Duodenal mucosa (tissue), 2 donors: ENCODE results near the gene CARD8.
"Not testable (repeated sequence)": the region's sequence is repeated elsewhere in the genome, so short reads cannot be mapped to it uniquely, and the experiment has no call there.

Experiments used
- H3K27ac ChIP-seq: one replicate; pipeline ENCODE4 v1.7.0; 2013; ENCODE audit warnings: low read depth, low read length
- H3K27me3 ChIP-seq, 2 donors: one replicate each; pipeline ENCODE4 v1.7.0; 2013; ENCODE audit warnings: low read length in 2 of 2, control low read depth in 1 of 2; ENCODE audit not compliant: insufficient read depth in 2 of 2, control insufficient read depth in 1 of 2
- H3K36me3 ChIP-seq, 2 donors: one replicate each; pipeline ENCODE4 v1.7.0; 2013; ENCODE audit warnings: low read length in 2 of 2, control low read depth in 1 of 2; ENCODE audit not compliant: insufficient read depth in 2 of 2, control insufficient read depth in 1 of 2
- H3K4me1 ChIP-seq, 2 donors: one replicate each; pipeline ENCODE4 v1.7.0; 2013; ENCODE audit warnings: low read length in 2 of 2, control low read depth in 1 of 2; ENCODE audit not compliant: insufficient read depth in 2 of 2, control insufficient read depth in 1 of 2
- H3K4me3 ChIP-seq, 2 donors: one replicate each; pipeline ENCODE4 v1.7.0; 2013; ENCODE audit warnings: low read length in 2 of 2, low read depth in 1 of 2
- H3K9ac ChIP-seq, 2 donors: one replicate each; pipeline ENCODE4 v1.7.0; 2013; ENCODE audit warnings: low read length in 2 of 2, low read depth in 1 of 2
- H3K9me3 ChIP-seq, 2 donors: one replicate each; pipeline ENCODE4 v1.7.0; 2013; ENCODE audit warnings: low read length in 2 of 2, control low read depth in 1 of 2; ENCODE audit not compliant: control insufficient read depth in 1 of 2

CARD8 gene

GRCh38 chr19:48247212-48247611 is 8.5 kb downstream of the CARD8 start:
- Histone ChIP-seq H3K4me3 (no peak overlapping the region), H3K9ac (no peak overlapping the region), H3K27me3 (no peaks in the 10 kb centered on the region), H3K4me1 (peaks cover 0 to 10% of the 10 kb centered on the region in 2 donors), H3K9me3 (no peaks in the 10 kb centered on the region), H3K36me3 (peaks cover 9 to 21% of the 10 kb centered on the region in 2 donors), H3K27ac (no peak overlapping the region)

- Histone ChIP-seq H3K9ac (no peak overlapping the region), H3K27ac (no peak overlapping the region), H3K4me3 (no peak overlapping the region), H3K9me3 (no peaks in the 10 kb centered on the region), H3K36me3 (peaks cover 9 to 21% of the 10 kb centered on the region in 2 donors), H3K4me1 (peaks cover 0 to 10% of the 10 kb centered on the region in 2 donors), H3K27me3 (no peaks in the 10 kb centered on the region)
Observed at GRCh38 chr19:48246101-48246500, 9.6 kb downstream of the CARD8 start.

DNA sequence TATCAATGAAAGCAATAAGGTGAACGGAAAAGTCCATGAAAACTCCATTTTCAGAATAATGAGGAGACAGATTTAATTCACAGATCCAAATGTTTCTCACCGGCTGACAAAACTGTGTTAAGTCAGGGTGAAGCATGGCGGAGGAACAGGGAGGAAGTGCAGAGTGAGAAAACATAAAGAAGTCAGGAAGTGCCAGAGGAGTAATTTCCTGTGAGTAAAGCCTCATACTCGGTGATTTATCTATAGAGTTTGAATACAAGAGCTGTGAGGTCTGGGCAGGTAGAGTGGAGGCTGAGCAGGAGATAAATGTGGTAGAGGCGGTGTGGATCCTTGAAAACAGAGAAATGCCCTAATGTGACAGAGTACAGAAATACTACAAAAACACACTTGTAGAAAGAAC is 11.4 kb downstream of the CARD8 start:
- H3K9me3 ChIP-seq, result no peaks in the 10 kb centered on the region
- peaks cover 0 to 3% of the 10 kb centered on the region in 2 donors for H3K4me1 ChIP-seq
- peaks cover 14 to 22% of the 10 kb centered on the region in 2 donors for H3K36me3 ChIP-seq
- H3K9ac ChIP-seq, result no peak overlapping the region
- no peak overlapping the region for H3K4me3 ChIP-seq
- H3K27ac ChIP-seq, result no peak overlapping the region
- H3K27me3 ChIP-seq, result no peaks in the 10 kb centered on the region

- H3K9me3 ChIP-seq, H3K4me1 ChIP-seq, H3K27ac ChIP-seq, H3K9ac ChIP-seq, H3K4me3 ChIP-seq, H3K27me3 ChIP-seq: not testable (repeated sequence)
- peaks cover 21 to 29% of the 10 kb centered on the region in 2 donors for H3K36me3 ChIP-seq
Observed at GRCh38 chr19:48241771-48242170, 13.9 kb downstream of the CARD8 start.

DNA sequence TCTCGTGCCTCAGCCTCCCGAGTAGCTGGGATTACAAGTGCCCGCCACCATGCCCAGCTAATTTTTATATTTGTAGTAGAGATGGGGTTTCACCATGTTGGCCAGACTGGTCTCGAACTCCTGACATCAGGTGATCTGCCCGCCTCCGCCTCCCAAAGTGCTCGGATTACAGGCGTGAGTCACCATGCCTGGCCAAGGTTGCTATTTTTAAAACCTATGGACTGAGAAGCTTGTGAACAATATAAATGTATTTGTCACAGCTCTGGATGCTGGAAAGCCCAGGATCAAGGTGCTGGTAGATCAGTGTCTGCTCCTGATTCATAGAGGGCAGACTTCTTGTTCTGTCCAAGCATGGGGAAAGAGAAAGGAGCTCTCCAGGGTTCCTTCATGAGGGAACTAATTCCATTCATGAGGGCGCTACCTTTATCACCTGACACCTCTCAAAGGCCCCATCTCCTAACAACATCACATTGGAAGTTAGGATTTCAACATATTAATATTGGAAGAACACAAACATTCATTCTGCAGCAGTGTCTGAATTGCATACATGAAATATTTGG is 16.1 kb downstream of the CARD8 start:
- Histone ChIP-seq H3K9ac (no peak overlapping the region), H3K4me3 (no peak overlapping the region), H3K4me1 (no peaks in the 10 kb centered on the region), H3K27ac (no peak overlapping the region), H3K9me3 (no peaks in the 10 kb centered on the region), H3K27me3 (no peaks in the 10 kb centered on the region), H3K36me3 (peaks cover 13 to 19% of the 10 kb centered on the region in 2 donors)

- Histone ChIP-seq H3K27ac (no peak overlapping the region), H3K9ac (no peak overlapping the region), H3K4me3 (no peak overlapping the region), H3K4me1 (no peaks in the 10 kb centered on the region), H3K27me3 (no peaks in the 10 kb centered on the region), H3K9me3 (no peaks in the 10 kb centered on the region), H3K36me3 (peaks cover 13 to 20% of the 10 kb centered on the region in 2 donors)
Observed at GRCh38 chr19:48239120-48239519, 16.6 kb downstream of the CARD8 start.

GRCh38 chr19:48237057-48237456 is 18.7 kb downstream of the CARD8 start:
- Histone ChIP-seq H3K4me1 (no peaks in the 10 kb centered on the region), H3K9me3 (no peaks in the 10 kb centered on the region), H3K27ac (no peak overlapping the region), H3K4me3 (no peak overlapping the region), H3K9ac (no peak overlapping the region), H3K36me3 (peaks cover 27 to 36% of the 10 kb centered on the region in 2 donors), H3K27me3 (no peaks in the 10 kb centered on the region)

DNA sequence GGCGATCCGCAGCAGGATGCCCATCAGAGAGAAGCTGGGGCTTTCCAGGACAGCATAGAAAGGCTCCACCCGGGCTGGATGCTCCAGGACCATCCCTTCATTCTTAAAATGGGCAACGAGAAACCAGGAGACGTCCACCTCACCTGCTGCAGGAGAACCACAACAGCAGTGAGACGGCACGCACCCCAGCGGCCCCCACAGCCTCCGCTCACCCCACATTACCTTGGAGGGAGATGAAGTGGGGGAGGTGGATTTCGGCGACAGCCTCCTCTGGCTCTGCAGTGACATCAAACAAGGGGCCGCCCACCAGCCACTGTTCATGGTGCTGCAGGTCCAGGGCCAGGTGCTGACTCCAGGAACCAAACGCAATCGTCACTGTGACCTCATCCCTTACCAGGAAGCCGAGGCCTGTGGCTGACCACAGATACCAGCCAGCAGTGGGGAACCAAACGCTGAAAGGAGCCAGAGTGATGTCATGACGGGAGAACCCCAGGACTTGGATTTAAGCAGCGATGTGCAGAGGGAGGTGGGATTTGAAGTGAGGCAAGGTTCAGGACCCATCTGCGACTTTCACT is 25.1 kb downstream of the CARD8 start:
- Histone ChIP-seq H3K4me1 (no peaks in the 10 kb centered on the region), H3K36me3 (peaks cover 27 to 58% of the 10 kb centered on the region in 2 donors), H3K4me3 (no peak overlapping the region), H3K27ac (no peak overlapping the region), H3K9me3 (no peaks in the 10 kb centered on the region), H3K27me3 (no peaks in the 10 kb centered on the region), H3K9ac (no peak overlapping the region)

- H3K27me3 ChIP-seq, result no peaks in the 10 kb centered on the region
- no peak overlapping the region for H3K4me3 ChIP-seq
- no peak overlapping the region for H3K9ac ChIP-seq
- no peaks in the 10 kb centered on the region for H3K9me3 ChIP-seq
- no peaks in the 10 kb centered on the region for H3K4me1 ChIP-seq
- no peak overlapping the region for H3K27ac ChIP-seq
- H3K36me3 ChIP-seq, result peaks cover 0 to 20% of the 10 kb centered on the region in 2 donors
Observed at GRCh38 chr19:48221628-48222027, 34.1 kb downstream of the CARD8 start.

DNA sequence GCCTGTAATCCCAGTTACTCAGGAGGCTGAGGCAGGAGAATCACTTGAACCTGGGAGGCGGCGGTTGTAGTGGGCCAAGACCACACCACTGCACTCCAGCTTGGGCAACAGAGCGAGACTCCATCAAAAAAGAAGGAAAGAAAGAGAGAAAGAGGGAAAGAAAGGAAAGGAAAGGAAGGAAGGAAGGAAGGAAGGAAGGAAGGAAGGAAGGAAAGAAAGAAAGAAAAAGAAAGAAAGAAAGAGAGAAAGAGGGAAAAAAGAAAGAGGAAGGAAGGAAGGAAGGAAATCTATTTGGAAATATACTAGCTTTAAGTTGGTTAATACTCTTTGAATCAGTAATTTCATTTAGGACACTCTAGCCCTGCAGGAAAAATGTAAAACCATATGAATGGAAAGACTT is 34.9 kb downstream of the CARD8 start:
- peaks cover 0 to 23% of the 10 kb centered on the region in 2 donors for H3K36me3 ChIP-seq
- H3K4me3 ChIP-seq, H3K27ac ChIP-seq, H3K27me3 ChIP-seq, H3K9me3 ChIP-seq, H3K4me1 ChIP-seq, H3K9ac ChIP-seq: not testable (repeated sequence)
